A549 (cell line): ENCODE measurements around the gene C11orf21.

Source experiments
- CTCF ChIP-seq: fragments of >200 bp; sonication (Bioruptor Twin); formaldehyde crosslinking; IDR thresholded peaks from 3 replicates; pipeline ENCODE4 v1.5.1; 2016
- EP300 ChIP-seq, 2 experiments: fragments of >200 bp; sonication (Bioruptor Twin); formaldehyde crosslinking; IDR thresholded peaks; 2 replicates in 1 of 2; 3 replicates in 1 of 2; pipeline ENCODE4 v1.6.1; 2016 to 2017
- JUN ChIP-seq, 2 experiments: fragments of >200 bp; sonication (Bioruptor Twin); formaldehyde crosslinking; IDR thresholded peaks; 2 replicates in 1 of 2; 3 replicates in 1 of 2; pipeline ENCODE4 v1.6.1; 2016 to 2017
- JUNB ChIP-seq: fragments of >200 bp; sonication (Bioruptor Twin); formaldehyde crosslinking; IDR thresholded peaks from 2 replicates; pipeline ENCODE4 v1.6.1; 2016
- KDM5A ChIP-seq: fragments of 200-600 bp; sonication (generic); IDR thresholded peaks from 2 replicates; pipeline ENCODE4 v1.6.1; 2016; ENCODE audit warnings: antibody characterized with exemption, mild to moderate bottlenecking
- MAFK ChIP-seq: fragments of 450-650 bp; IDR thresholded peaks from 2 replicates; pipeline ENCODE4 v1.6.1; 2014; ENCODE audit not compliant: partially characterized antibody
- POLR2A ChIP-seq: IDR thresholded peaks from 2 replicates; pipeline ENCODE4 v1.6.1; 2012; ENCODE audit warnings: mild to moderate bottlenecking, low read length
- RAD21 ChIP-seq, 2 experiments: fragments of >200 bp in 1 of 2; sonication (Bioruptor Twin) in 1 of 2; formaldehyde crosslinking in 1 of 2; IDR thresholded peaks in 1 of 2; conservative IDR thresholded peaks in 1 of 2; 2 replicates in 1 of 2; 3 replicates in 1 of 2; pipeline ENCODE4 v1.6.1; 2012 to 2018; ENCODE audit warnings: inconsistent platforms in 1 of 2
- TP53 ChIP-seq: fragments of 250-450 bp; sonication (Bioruptor Pico); IDR thresholded peaks from 2 replicates; pipeline ENCODE4 v1.5.0; 2021; ENCODE audit warnings: mild to moderate bottlenecking, moderate library complexity
- TF ChIP-seq, protein P1 (sequence below): fragments of 150-350 bp; IDR thresholded peaks from 2 replicates; pipeline ENCODE4 v1.6.1; 2014; ENCODE audit warnings: low read depth, mild to moderate bottlenecking, low read length
- TF ChIP-seq, protein P2 (sequence below): fragments of >200 bp; sonication (Bioruptor Twin); formaldehyde crosslinking; IDR thresholded peaks from 3 replicates; pipeline ENCODE4 v1.6.1; 2016
- TF ChIP-seq, protein P3 (sequence below): fragments of 200-600 bp; sonication (generic); IDR thresholded peaks from 2 replicates; pipeline ENCODE4 v1.6.1; 2016; ENCODE audit warnings: antibody characterized with exemption, mild to moderate bottlenecking, moderate library complexity

DNA sequence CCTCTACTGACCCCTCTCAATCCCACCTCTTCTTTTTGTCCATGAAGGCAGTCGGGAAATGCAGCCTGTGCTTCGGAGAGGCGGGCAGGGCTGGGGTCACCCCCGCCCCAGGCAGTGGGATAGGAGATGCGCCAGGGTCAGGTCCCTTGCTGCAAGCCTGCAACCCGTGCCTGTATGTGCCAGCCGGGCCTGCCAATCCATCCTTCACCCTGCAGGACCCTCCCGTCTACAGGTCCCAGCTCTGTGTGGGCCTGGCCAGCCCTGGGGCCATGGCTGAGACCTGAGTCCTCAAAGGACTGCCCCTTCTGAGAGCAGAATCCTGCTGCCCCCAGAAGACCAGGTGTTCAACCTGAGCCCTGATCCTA, 42.3 kb downstream of the C11orf21 start:
- no peak for TF ChIP-seq TP53 (CRISPR knock-in tag)
- no peak for TF ChIP-seq CTCF
- TF ChIP-seq RAD21 (conservative IDR thresholded peaks at IDR 0.05 in 1 of 2, IDR thresholded peaks at IDR 0.05 in 1 of 2), result no peak
- TF ChIP-seq POLR2A, result no peak
- TF ChIP-seq, protein P1, sequence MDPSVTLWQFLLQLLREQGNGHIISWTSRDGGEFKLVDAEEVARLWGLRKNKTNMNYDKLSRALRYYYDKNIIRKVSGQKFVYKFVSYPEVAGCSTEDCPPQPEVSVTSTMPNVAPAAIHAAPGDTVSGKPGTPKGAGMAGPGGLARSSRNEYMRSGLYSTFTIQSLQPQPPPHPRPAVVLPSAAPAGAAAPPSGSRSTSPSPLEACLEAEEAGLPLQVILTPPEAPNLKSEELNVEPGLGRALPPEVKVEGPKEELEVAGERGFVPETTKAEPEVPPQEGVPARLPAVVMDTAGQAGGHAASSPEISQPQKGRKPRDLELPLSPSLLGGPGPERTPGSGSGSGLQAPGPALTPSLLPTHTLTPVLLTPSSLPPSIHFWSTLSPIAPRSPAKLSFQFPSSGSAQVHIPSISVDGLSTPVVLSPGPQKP, result no peak
- TF ChIP-seq EP300 (IDR thresholded peaks at IDR 0.05), result no peak
- no peak for TF ChIP-seq JUN (IDR thresholded peaks at IDR 0.05)
- TF ChIP-seq MAFK, result no peak
- no peak for TF ChIP-seq JUNB
- TF ChIP-seq KDM5A, result no peak
- TF ChIP-seq, protein P2, sequence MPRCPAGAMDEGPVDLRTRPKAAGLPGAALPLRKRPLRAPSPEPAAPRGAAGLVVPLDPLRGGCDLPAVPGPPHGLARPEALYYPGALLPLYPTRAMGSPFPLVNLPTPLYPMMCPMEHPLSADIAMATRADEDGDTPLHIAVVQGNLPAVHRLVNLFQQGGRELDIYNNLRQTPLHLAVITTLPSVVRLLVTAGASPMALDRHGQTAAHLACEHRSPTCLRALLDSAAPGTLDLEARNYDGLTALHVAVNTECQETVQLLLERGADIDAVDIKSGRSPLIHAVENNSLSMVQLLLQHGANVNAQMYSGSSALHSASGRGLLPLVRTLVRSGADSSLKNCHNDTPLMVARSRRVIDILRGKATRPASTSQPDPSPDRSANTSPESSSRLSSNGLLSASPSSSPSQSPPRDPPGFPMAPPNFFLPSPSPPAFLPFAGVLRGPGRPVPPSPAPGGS, result no peak
- TF ChIP-seq, protein P3, sequence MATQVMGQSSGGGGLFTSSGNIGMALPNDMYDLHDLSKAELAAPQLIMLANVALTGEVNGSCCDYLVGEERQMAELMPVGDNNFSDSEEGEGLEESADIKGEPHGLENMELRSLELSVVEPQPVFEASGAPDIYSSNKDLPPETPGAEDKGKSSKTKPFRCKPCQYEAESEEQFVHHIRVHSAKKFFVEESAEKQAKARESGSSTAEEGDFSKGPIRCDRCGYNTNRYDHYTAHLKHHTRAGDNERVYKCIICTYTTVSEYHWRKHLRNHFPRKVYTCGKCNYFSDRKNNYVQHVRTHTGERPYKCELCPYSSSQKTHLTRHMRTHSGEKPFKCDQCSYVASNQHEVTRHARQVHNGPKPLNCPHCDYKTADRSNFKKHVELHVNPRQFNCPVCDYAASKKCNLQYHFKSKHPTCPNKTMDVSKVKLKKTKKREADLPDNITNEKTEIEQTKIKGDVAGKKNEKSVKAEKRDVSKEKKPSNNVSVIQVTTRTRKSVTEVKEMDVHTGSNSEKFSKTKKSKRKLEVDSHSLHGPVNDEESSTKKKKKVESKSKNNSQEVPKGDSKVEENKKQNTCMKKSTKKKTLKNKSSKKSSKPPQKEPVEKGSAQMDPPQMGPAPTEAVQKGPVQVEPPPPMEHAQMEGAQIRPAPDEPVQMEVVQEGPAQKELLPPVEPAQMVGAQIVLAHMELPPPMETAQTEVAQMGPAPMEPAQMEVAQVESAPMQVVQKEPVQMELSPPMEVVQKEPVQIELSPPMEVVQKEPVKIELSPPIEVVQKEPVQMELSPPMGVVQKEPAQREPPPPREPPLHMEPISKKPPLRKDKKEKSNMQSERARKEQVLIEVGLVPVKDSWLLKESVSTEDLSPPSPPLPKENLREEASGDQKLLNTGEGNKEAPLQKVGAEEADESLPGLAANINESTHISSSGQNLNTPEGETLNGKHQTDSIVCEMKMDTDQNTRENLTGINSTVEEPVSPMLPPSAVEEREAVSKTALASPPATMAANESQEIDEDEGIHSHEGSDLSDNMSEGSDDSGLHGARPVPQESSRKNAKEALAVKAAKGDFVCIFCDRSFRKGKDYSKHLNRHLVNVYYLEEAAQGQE, result no peak
